ENCODE data around the gene OTUB1. TPM values are rescaled to one million over a fixed set of nuclear protein-coding genes. Genes with fewer than 3 reads are reported as not detected.
A peak's percentile ranks its signal among the peaks of the same experiment; 100 is the strongest.

OTUB1 gene
- polyA plus RNA-seq, 2 of the 4 experiments (the other 2 are of a cell fraction): 97.4 to 113 TPM

DNA sequence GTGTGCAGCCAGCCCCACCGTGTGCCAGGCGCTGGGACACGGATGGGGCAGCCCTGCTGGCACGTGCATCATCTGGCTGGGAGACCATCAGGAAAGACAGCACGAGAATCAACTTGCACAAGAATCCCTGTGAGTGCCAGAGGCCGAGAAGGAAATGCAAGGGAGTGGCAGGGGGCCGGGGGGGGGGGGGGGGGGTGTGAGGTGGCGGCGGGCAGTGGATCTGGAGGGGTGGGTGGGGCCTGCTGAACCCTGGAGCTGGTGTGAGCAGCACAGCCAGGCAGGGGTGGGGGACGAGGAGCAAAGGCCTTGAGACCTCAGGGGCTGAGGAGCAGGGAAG is 35.5 kb downstream of the OTUB1 start:
- 0 out of 6 replicates have a peak, but pooled peaks of 1 of the 2 experiments have one; percentile 6 for ATAC-seq
- TF ChIP-seq, protein P1, sequence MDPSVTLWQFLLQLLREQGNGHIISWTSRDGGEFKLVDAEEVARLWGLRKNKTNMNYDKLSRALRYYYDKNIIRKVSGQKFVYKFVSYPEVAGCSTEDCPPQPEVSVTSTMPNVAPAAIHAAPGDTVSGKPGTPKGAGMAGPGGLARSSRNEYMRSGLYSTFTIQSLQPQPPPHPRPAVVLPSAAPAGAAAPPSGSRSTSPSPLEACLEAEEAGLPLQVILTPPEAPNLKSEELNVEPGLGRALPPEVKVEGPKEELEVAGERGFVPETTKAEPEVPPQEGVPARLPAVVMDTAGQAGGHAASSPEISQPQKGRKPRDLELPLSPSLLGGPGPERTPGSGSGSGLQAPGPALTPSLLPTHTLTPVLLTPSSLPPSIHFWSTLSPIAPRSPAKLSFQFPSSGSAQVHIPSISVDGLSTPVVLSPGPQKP (IDR thresholded peaks at IDR 0.05; ENCODE audit: low read depth, low read length): no peak
- TF ChIP-seq JUNB (IDR thresholded peaks at IDR 0.05) (no peak), NR3C1 (IDR thresholded peaks at IDR 0.05) (no peak), SREBF2 (IDR thresholded peaks at IDR 0.05) (no peak), NPAS2 (CRISPR knock-in tag; IDR thresholded peaks at IDR 0.05; ENCODE audit: borderline replicate concordance) (no peak), RARB (CRISPR knock-in tag; IDR thresholded peaks at IDR 0.05) (no peak), FOSB (CRISPR knock-in tag; IDR thresholded peaks at IDR 0.05) (no peak), MYC (IDR thresholded peaks at IDR 0.05; ENCODE audit: borderline replicate concordance, low read length) (no peak)
- TF ChIP-seq, protein P2, sequence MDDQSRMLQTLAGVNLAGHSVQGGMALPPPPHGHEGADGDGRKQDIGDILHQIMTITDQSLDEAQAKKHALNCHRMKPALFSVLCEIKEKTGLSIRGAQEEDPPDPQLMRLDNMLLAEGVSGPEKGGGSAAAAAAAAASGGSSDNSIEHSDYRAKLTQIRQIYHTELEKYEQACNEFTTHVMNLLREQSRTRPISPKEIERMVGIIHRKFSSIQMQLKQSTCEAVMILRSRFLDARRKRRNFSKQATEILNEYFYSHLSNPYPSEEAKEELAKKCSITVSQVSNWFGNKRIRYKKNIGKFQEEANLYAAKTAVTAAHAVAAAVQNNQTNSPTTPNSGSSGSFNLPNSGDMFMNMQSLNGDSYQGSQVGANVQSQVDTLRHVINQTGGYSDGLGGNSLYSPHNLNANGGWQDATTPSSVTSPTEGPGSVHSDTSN (IDR thresholded peaks at IDR 0.05): no peak
- TF ChIP-seq, protein P3, sequence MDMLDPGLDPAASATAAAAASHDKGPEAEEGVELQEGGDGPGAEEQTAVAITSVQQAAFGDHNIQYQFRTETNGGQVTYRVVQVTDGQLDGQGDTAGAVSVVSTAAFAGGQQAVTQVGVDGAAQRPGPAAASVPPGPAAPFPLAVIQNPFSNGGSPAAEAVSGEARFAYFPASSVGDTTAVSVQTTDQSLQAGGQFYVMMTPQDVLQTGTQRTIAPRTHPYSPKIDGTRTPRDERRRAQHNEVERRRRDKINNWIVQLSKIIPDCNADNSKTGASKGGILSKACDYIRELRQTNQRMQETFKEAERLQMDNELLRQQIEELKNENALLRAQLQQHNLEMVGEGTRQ (IDR thresholded peaks at IDR 0.05): no peak
- peaks cover 7% of the 10 kb centered on the region; the same call in 1 of the 3 replicates for H3K4me1 ChIP-seq
- no peak overlapping the region for H3K4me3 ChIP-seq
- ChIA-PET CTCF (interaction anchor here (0.7 to 2.5 kb wide), 2 partner anchors 10 to 12 kb away, joined by 3 to 9 read pairs; no protein-coding TSS in a partner anchor), POLR2A (no interaction called here)
- no peak overlapping the region for H3K27ac ChIP-seq
- no peak overlapping the region for H3K4me2 ChIP-seq
- no peak for FAIRE-seq
- no peaks in the 10 kb centered on the region for H3K9me3 ChIP-seq
- no peak for DNase-seq (ENCODE audit: low read depth in 1 of 2, low spot score in 1 of 2)
- WGBS (ENCODE audit: missing lambda C conversion rate): 73% methylated on average over 4 of the region's 10 CpGs

DNA sequence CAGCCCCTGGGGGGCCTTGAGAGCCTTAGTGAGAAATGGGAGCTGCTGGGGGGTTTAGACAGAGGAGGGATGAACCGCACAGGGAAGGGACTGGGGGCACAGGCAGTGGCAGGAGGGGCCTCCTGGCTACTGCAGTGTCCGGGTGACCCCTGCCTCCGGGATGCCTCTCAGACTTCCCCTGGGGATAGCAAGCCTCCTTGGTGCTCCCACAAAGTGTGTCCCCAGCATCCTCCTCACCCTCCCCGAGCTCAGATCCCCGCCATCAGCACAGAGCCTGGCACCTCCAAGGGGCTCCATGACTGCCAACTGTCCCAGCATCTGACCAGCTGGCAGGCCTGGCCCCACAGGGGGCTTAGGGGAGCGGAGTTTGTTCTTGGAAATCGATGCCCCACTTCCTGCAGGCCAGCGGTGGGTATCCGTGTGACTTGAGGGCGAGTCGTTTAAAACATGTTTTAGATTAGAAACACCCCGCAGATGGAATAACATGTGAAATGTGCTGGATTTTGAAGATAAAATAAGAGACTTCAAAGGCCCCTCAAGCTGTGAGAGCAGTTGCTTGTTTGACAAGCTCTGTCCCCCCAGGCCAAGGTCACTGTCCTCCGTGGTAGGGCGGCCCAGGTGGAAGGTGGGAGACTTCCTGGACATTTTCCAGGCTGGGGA is 36.0 kb downstream of the OTUB1 start:
- no peak for FAIRE-seq
- Histone ChIP-seq H3K9me3 (no peaks in the 10 kb centered on the region), H3K4me1 (peaks cover 7% of the 10 kb centered on the region; the same call in 1 of the 3 replicates), H3K4me3 (no peak overlapping the region), H3K4me2 (no peak overlapping the region), H3K27ac (no peak overlapping the region)
- WGBS (ENCODE audit: missing lambda C conversion rate): 84% methylated on average over 14 of the region's 14 CpGs
- ChIA-PET CTCF (interaction anchor here (0.6 to 2.5 kb wide), 6 partner anchors 8 to 284 kb away, joined by 3 to 9 read pairs (median 3); no protein-coding TSS in a partner anchor), POLR2A (interaction anchor here (0.6 kb wide), 1 partner anchor 8 kb away, joined by 4 read pairs; no protein-coding TSS in a partner anchor)
- TF ChIP-seq ZC3H11A (IDR thresholded peaks at IDR 0.05) (no peak), CHD2 (IDR thresholded peaks at IDR 0.05; ENCODE audit: low read length, partially characterized antibody) (no peak), FOSB (CRISPR knock-in tag; IDR thresholded peaks at IDR 0.05) (no peak), EHF (CRISPR knock-in tag; IDR thresholded peaks at IDR 0.05) (no peak), RCOR1 (IDR thresholded peaks at IDR 0.05; ENCODE audit: low read depth, low read length) (no peak), HOXB5 (CRISPR knock-in tag; IDR thresholded peaks at IDR 0.05) (no peak), JUN (IDR thresholded peaks at IDR 0.05) (no peak), BHLHE40 (IDR thresholded peaks at IDR 0.05; ENCODE audit: low read depth, low read length) (no peak), KDM5A (IDR thresholded peaks at IDR 0.05) (no peak), POLR2AphosphoS2 (conservative IDR thresholded peaks at IDR 0.05; ENCODE audit: low read length) (no peak), HOXA7 (CRISPR knock-in tag; IDR thresholded peaks at IDR 0.05) (no peak)
- TF ChIP-seq, protein P4, sequence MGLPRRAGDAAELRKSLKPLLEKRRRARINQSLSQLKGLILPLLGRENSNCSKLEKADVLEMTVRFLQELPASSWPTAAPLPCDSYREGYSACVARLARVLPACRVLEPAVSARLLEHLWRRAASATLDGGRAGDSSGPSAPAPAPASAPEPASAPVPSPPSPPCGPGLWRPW (IDR thresholded peaks at IDR 0.05): no peak
- no peak for ATAC-seq
- no peak for DNase-seq (ENCODE audit: low read depth in 1 of 2, low spot score in 1 of 2)
